KG1 (cell line): Measurements from ENCODE around the gene KDM5A.
"Not testable (repeated sequence)": the region's sequence is repeated elsewhere in the genome, so short reads cannot be mapped to it uniquely, and the experiment has no call there.

Experiments used
- DNase-seq: peaks from one replicate; lab custom pipeline; 2025; lab: John Stamatoyannopoulos, UW

Gene KDM5A

GRCh38 chr12:389142-390096 is at the start of gene KDM5A:
TSS of gene KDM5A (minus strand) at chr12:389320. CDS start at chr12:389091, 229 bp downstream.
- DNase-seq: no peak

GRCh38 chr12:435737-436136 is 46.6 kb upstream of the KDM5A start:
- DNase-seq: not testable (repeated sequence)

GRCh38 chr12:422526-422925 is 33.4 kb upstream of the KDM5A start:
- DNase-seq: no peak

DNA sequence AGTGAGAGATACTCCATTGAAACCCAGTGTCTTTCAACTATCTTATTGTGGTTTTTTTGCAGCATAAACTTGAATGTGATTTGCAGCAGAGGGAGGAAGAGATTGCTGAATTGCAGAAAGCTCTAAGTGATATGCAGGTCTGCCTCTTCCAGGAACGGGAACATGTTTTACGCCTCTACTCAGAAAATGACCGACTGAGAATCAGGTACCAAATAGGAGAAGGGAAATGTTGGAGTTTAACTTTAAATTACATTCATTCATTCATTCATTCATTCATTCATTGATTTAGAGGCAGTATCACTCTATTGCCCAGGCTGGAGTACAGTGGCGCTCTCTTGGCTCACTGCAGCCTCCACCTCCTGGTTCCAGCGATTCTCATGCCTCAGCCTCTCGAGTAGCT is 29.3 kb upstream of the KDM5A start:
- no peak for DNase-seq

DNA sequence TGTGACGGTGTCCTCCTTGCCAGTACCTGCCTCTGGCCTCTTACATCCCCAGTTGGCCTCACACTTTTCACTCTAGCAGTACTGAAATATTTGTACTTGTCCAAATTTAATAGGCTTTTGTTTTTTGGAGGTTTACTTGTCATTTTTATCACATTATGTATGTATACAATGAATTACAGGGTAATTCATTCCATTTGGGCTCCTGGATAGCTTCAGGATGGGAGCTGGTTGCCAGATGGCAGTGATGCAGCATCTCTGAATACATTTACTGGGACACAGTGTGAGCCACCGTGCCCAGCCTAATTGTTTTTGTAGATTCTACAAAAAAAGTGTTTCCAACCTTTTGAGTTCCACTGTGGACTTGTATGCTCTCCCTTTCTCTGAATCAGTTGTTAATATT is 25.7 kb upstream of the KDM5A start:
- no peak for DNase-seq

GRCh38 chr12:402029-402389 is 12.9 kb upstream of the KDM5A start:
- DNase-seq: no peak

DNA sequence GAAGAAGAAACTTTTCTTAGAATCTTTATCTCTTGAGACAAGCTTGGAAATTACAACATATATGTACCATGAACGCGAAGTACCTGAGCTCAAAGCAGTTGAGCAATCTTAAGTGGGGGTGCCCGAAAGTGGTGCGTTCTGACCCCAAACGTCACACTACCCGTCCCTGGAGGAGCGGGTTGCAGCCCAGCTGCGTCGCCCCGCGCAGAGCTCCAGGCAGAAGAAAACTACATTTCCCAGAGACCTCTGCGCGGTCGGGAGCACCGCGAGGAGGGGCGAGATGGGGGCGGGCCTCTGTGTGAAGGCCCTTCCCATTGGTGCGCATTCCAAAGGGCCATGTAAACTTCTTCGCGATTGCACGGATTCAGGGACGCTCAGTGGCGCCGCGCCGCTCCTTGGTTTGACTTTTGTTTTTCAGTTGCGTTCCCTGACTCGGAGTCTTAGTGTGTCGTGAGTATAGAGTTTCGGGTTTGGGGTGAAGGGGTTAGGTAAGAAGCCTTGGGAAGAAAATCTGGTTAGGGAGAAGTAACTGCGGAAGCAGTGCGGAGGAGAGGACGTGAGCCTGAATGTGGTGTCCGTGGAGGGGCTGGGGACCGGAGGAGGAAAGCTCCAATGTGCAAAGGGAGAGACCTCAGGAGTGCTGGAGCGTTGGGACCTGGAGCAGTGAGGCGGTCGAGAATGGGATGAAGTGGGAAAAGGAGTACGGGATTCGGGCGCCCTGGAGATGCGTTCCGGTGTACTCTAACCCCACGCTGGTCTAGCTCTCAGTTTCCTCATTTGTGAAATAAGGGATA is 12.3 kb upstream of the KDM5A start, which contains the start of gene CCDC77:
Gene CCDC77, plus strand, starts transcription at position 410 of the 794 bp plus-strand sequence. CDS start 7,740 bp downstream, outside the sequence.
- DNase-seq: no peak

DNA sequence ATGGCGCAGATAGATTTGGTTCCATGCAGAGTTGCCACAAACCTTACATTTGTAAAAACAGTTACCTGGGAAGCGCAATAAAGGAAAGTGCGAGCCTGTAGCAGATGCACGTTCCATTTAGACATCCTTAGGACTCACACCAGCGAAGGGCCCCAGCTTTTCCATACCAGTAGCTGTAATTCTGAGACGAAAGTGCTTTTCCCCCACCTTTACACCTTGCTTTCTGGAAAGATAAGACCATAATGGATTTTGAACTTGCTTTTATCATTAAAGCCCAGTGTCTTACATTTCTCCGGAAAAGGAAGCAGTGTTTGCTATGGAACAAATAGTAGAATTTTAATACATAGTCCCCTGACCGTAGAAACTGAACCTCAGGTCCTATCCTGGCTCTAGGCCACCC is 11.7 kb upstream of the KDM5A start:
- no peak for DNase-seq

DNA sequence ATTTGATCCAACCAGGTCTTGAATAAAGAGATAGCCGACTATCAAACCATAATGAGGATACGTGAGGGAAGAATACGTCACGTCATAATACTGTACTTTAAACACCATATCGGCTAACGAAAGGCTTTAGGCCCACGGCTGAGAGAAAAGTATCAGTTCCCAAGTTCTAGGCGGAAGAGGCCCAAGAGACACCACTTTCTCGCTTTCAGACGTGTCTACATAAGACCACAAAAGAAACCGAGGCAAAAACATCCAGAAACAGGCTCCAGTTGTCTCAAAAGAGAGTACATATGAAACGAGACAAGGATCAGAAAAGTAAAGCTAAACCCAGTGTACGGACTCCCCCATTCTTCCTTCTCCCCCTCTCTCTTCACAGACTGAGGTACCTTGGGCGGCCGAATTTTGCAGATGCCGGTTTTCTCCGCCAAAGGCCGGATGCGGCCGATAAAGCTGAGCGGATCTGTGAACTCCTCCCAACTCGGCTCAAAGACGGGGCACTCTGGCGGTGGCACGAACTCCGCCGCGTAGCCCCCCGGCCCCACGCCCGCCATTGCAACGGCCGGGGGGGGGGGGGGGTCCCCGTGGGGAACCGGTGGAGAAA is 479 bp downstream of the KDM5A start:
- DNase-seq: no peak

DNA sequence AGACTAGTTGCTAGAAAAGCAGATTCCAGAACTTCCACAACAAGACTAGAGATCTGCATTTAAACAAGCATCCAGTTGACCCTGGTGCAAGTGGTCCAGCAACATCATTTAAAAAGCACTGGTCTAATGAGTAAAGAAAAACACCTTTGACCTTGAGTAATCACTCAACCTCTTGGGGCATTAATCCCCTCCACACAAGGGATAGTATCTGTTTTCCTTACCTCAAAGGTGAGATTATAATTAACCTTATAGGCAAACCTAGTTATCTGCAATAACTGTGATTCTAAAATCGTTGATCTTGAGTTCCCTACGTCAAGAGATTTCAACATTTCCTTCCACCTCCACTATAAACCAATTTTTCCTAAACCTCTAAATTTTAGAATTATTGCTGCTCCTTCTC is 1.1 kb downstream of the KDM5A start:
- DNase-seq: no peak

DNA sequence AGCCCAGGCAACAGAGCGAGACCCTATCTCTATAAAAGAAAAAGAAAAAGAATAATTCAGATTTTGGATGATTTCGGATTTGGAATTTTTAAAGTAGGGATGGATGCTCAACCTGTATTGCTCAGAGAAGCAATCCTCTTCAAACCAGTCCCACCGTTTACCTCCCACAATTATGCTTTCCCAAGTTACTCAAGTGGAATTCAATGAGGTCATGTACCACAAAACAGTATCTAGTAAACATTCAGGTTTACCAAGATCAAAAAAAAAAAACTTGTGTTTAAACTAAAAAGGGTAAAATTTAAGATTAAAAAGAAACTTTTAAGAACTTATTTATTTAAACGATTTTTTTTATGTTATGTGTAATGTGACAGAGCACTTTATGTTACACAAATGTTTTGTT is 2.5 kb downstream of the KDM5A start:
- no peak for DNase-seq

DNA sequence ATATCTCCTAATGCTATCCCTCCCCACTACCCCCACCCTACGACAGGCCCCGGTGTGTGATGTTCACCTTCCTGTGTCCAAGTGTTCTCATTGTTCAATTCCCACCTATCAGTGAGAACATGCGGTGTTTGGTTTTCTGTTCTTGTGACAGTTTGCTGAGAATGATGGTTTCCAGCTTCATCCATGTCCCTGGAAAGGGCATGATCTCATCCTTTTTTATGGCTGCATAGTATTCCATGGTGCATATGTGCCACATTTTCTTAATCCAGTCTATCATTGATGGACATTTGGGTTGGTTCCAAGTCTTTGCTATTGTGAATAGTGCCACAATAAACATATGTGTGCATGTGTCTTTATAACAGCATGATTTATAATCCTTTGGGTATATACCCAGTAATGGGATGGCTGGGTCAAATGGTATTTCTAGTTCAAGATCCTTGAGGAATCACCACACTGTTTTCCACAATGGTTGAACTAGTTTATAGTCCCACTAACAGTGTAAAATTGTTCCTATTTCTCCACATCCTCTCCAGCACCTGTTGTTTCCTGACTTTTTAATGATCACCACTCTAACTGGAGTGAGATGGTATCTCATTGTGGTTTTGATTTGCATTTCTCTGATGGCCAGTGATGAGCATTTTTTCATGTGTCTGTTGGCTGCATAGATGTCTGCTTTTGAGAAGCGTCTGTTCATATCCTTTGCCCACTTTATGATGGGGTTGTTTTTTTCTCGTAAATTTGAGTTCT is 18.2 kb downstream of the KDM5A start:
- not testable (repeated sequence) for DNase-seq

- no peak for DNase-seq
These were observed 21.1 kb downstream of the KDM5A start for GRCh38 chr12:367972-368371.

DNA sequence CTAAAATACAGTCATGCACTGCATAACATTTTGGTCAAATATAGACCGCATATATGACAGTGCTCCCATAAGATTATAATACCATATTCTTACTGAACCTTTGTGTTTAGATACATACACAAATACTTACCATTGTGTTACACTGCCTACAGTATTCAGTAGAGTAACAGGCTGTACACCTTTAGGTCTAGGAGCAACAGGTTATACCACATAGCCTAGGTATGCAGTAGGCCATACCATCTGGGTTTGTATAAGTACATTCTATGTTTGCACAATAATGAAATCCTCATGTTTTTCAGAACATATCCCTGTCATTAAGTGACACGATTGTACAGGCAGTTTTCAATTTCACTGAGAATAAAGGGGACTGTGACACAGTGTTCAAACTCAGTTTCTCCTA is 22.3 kb downstream of the KDM5A start:
- DNase-seq: no peak

GRCh38 chr12:359091-359490 is 30.0 kb downstream of the KDM5A start:
- no peak for DNase-seq

GRCh38 chr12:356276-356988 is 32.7 kb downstream of the KDM5A start:
- no peak for DNase-seq

DNA sequence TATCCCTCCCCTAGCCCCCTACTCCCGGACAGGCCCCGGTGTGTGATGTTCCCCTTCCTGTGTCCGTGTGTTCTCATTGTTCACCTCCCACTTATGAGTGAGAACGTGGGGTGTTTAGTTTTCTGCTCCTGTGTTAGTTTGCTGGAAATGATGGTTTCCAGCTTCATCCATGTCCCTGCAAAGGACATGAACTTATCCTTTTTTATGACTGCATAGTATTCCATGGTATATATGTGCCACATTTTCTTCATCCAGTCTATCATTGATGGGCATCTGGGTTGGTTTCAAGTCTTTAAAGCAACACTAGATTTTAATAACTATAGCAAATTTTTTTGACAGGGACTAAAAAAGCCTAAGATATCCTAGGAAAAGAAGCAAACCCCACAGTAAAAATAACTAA is 37.9 kb downstream of the KDM5A start:
- not testable (repeated sequence) for DNase-seq

DNA sequence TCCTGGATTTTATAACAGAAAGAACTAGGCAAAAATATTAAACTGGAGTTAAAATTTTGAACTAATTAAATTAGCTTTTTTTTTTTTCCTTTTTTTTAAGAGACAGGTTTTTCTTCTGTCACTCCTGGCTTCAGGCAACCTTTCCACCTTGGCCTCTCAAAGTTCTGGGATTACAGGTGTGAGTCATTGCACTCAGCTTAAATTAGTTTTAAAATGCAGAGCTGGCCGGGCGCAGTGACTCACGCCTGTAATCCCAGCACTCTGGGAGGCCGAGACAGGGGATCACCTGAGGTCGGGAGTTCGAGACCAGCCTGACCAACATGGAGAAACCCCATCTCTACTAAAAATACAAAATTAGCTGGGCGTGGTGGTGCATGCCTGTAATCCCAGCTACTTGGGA is 39.5 kb downstream of the KDM5A start:
- DNase-seq: not testable (repeated sequence)

DNA sequence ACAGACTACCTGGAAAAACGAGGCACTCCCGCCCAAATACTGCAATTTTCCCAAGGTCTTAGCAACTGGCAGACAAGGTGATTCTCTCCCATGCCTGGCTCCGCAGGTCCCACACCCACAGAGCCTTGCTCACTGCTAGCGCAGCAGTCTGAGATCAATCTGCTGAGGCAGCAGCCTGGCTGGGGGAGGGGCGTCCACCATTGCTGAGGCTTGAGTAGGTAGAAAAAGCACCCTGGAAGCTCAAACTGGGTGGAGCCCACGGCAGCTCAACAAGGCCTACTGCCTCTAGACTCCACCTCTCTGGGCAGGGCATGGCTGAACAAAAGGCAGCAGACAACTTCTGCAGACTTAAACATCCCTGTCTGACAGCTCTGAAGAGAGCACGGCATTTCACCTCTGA is 46.1 kb downstream of the KDM5A start:
- DNase-seq: not testable (repeated sequence)

- no peak for DNase-seq
These were observed 52.1 kb downstream of the KDM5A start for GRCh38 chr12:337039-337438.

DNA sequence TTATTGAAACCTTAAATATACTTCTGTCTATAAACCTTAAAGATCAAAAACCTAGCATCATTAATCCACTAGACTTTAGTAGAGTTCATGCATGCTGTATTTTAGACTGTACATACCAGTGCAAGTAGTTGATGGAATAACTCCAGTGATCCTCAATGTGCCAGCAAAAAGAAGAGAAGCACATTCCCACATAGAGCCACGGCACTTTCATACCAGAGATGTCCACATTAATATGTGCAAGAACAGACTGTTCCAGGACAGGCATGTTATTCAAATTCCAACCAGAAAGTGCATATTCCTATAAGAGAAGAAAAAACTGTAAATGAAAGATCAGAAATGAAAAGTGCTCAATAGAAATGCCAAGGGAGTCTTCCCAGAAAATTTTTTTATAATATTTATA is 55.0 kb downstream of the KDM5A start:
- DNase-seq: no peak
